Activated CD8-positive, alpha-beta T cell treated with anti-CD3 and anti-CD28 coated beads for 36 hours (primary cell): ENCODE results near the gene PTP4A2. TPM values are rescaled to one million over a fixed set of nuclear protein-coding genes. Genes with fewer than 3 reads are reported as not detected.

ENCODE experiments used
- ATAC-seq: fragments of 200-7000 bp; cut with Tn5 transposase; one replicate; pipeline ENCODE4 v1.10.0; 2021; ENCODE audit warnings: mild to moderate bottlenecking, moderate library complexity
- CTCF ChIA-PET: fragments of 350-600 bp; sonication (Branson Sonifier 250); formaldehyde crosslinking; loops from one replicate; lab custom pipeline; 2021; ENCODE audit warnings: antibody characterized with exemption; lab: Charles Lee
- POLR2A ChIA-PET: fragments of 350-600 bp; sonication (Branson Sonifier 250); formaldehyde crosslinking; loops from one replicate; lab custom pipeline; 2021; ENCODE audit warnings: antibody characterized with exemption; lab: Charles Lee
- DNase-seq: peaks from one replicate; pipeline ENCODE4 v3.0.0-alpha.2; 2020
- H3K27ac Mint-ChIP-seq: one replicate; pipeline ENCODE4 v1.8.0; 2021; ENCODE audit warnings: mild to moderate bottlenecking, mixed read lengths
- H3K27me3 Mint-ChIP-seq: one replicate; pipeline ENCODE4 v1.8.0; 2021; ENCODE audit warnings: mixed read lengths
- H3K36me3 Mint-ChIP-seq: one replicate; pipeline ENCODE4 v1.8.0; 2021; ENCODE audit warnings: low read depth, mixed read lengths
- H3K4me1 Mint-ChIP-seq: one replicate; pipeline ENCODE4 v1.8.0; 2021; ENCODE audit warnings: low read depth, mixed read lengths
- H3K4me3 Mint-ChIP-seq: one replicate; pipeline ENCODE4 v1.8.0; 2021; ENCODE audit warnings: mild to moderate bottlenecking, moderate library complexity, mixed read lengths
- H3K9me3 Mint-ChIP-seq: one replicate; pipeline ENCODE4 v1.8.0; 2021; ENCODE audit warnings: mixed read lengths
- CTCF ChIP-seq: fragments of 200-600 bp; IDR thresholded peaks from one replicate; pipeline ENCODE4 v1.8.0; 2022; ENCODE audit warnings: antibody characterized with exemption, mild to moderate bottlenecking
- intact Hi-C: fragments of 100-400 bp; cut with micrococcal nuclease; formaldehyde crosslinking; loops from one replicate; pipeline ENCODE4 v1.10.0; 2022
- total RNA-seq, 2 experiments: library from RNA; stranded (reverse); gene quantifications; one replicate each; pipeline ENCODE4 v1.2.3, GENCODE V29; 2021

Gene PTP4A2
- total RNA-seq, 2 experiments from 2014 or later: 273 to 296 TPM

- CTCF ChIA-PET: interaction anchor here (2.4 to 3.7 kb wide), 2 partner anchors 23 to 43 kb away, joined by 12 to 14 read pairs; no protein-coding TSS in a partner anchor
- intact Hi-C loops: no loop called here
- H3K36me3 Mint-ChIP-seq: peaks cover 56% of the 10 kb centered on the region
- POLR2A ChIA-PET: interaction anchor here (0.8 kb wide), 1 partner anchor 107 kb away, joined by 3 read pairs; no protein-coding TSS in a partner anchor
- no peak overlapping the region for H3K4me3 Mint-ChIP-seq
- no peaks in the 10 kb centered on the region for H3K27me3 Mint-ChIP-seq
- ATAC-seq: no peak
- DNase-seq: no peak
- H3K27ac Mint-ChIP-seq: peak overlapping the region; percentile 82
- peaks cover 64% of the 10 kb centered on the region for H3K4me1 Mint-ChIP-seq
- TF ChIP-seq CTCF: no peak
- H3K9me3 Mint-ChIP-seq: no peaks in the 10 kb centered on the region
These were observed 17.2 kb downstream of the PTP4A2 start for GRCh38 chr1:31920956-31921355.

GRCh38 chr1:31919591-31919990, 18.6 kb downstream of the PTP4A2 start:
- no peak for TF ChIP-seq CTCF
- ATAC-seq (no peak), DNase-seq (no peak)
- Mint-ChIP-seq H3K4me1 (peaks cover 63% of the 10 kb centered on the region), H3K36me3 (peaks cover 60% of the 10 kb centered on the region), H3K27ac (no peak overlapping the region), H3K9me3 (no peaks in the 10 kb centered on the region), H3K4me3 (no peak overlapping the region), H3K27me3 (no peaks in the 10 kb centered on the region)
- ChIA-PET CTCF (no interaction called here), POLR2A (no interaction called here)
- intact Hi-C loops: no loop called here

- DNase-seq (no peak), ATAC-seq (no peak)
- peaks cover 71% of the 10 kb centered on the region for H3K36me3 Mint-ChIP-seq
- H3K4me1 Mint-ChIP-seq: peaks cover 71% of the 10 kb centered on the region
- no peak overlapping the region for H3K4me3 Mint-ChIP-seq
- intact Hi-C loops: no loop called here
- no peak for TF ChIP-seq CTCF
- H3K27ac Mint-ChIP-seq: peak overlapping the region; percentile 63
- ChIA-PET CTCF (interaction anchor here (1.3 to 1.8 kb wide), 2 partner anchors 9 to 40 kb away, joined by 6 to 11 read pairs; no protein-coding TSS in a partner anchor), POLR2A (interaction anchor here (1.2 to 1.8 kb wide), 3 partner anchors 9 to 12 kb away, joined by 4 to 7 read pairs (median 4); no protein-coding TSS in a partner anchor)
- no peaks in the 10 kb centered on the region for H3K27me3 Mint-ChIP-seq
- H3K9me3 Mint-ChIP-seq: no peaks in the 10 kb centered on the region
These were observed 22.7 kb downstream of the PTP4A2 start for GRCh38 chr1:31915438-31915837.

GRCh38 chr1:31913968-31914367, 24.2 kb downstream of the PTP4A2 start:
- H3K27me3 Mint-ChIP-seq: no peaks in the 10 kb centered on the region
- ChIA-PET POLR2A (interaction anchor here (1.1 to 1.5 kb wide), 5 partner anchors 23 to 96 kb away, joined by 3 to 5 read pairs (median 4); no protein-coding TSS in a partner anchor), CTCF (interaction anchor here (1.0 to 2.1 kb wide), 10 partner anchors 8 to 149 kb away, joined by 3 to 12 read pairs (median 4); partner anchors contain the start of gene PTP4A2)
- H3K27ac Mint-ChIP-seq: peak overlapping the region; percentile 75
- peaks cover 66% of the 10 kb centered on the region for H3K4me1 Mint-ChIP-seq
- no peak overlapping the region for H3K4me3 Mint-ChIP-seq
- peaks cover 76% of the 10 kb centered on the region for H3K36me3 Mint-ChIP-seq
- DNase-seq (no peak), ATAC-seq (no peak)
- intact Hi-C loops: no loop called here
- H3K9me3 Mint-ChIP-seq: no peaks in the 10 kb centered on the region
- no peak for TF ChIP-seq CTCF

- POLR2A ChIA-PET: interaction anchor here (0.6 to 1.6 kb wide), 10 partner anchors 9 to 45 kb away, joined by 3 to 5 read pairs (median 4); no protein-coding TSS in a partner anchor
- DNase-seq (no peak), ATAC-seq (peak; percentile 67)
- H3K9me3 Mint-ChIP-seq: no peaks in the 10 kb centered on the region
- CTCF ChIA-PET: interaction anchor here (0.9 to 2.1 kb wide), 8 partner anchors 9 to 76 kb away, joined by 3 to 12 read pairs (median 4); partner anchors contain the start of gene PTP4A2
- H3K27ac Mint-ChIP-seq: peak overlapping the region; percentile 75
- H3K4me1 Mint-ChIP-seq: peaks cover 62% of the 10 kb centered on the region
- no peak overlapping the region for H3K4me3 Mint-ChIP-seq
- H3K36me3 Mint-ChIP-seq: peaks cover 77% of the 10 kb centered on the region
- no peak for TF ChIP-seq CTCF
- intact Hi-C loops: no loop called here
- H3K27me3 Mint-ChIP-seq: no peaks in the 10 kb centered on the region
These were observed 25.3 kb downstream of the PTP4A2 start for GRCh38 chr1:31912839-31913239.
